Activated CD4-positive, alpha-beta T cell treated with anti-CD3 and anti-CD28 coated beads, Interleukin-2, amount 10 ng/mL, durations not matched to agents 7 days and 5 days (primary cell): Measurements from ENCODE around the gene C3orf38. TPM values are rescaled to one million over a fixed set of nuclear protein-coding genes. Genes with fewer than 3 reads are reported as not detected.
"Not testable (repeated sequence)": the region's sequence is repeated elsewhere in the genome, so short reads cannot be mapped to it uniquely, and the experiment has no call there.

Experiments used
- CTCF ChIA-PET: fragments of 350-600 bp; sonication (Branson Sonifier 250); formaldehyde crosslinking; loops from one replicate; lab custom pipeline; 2021; ENCODE audit warnings: antibody characterized with exemption; lab: Charles Lee
- POLR2A ChIA-PET: fragments of 350-600 bp; sonication (Branson Sonifier 250); formaldehyde crosslinking; loops from one replicate; lab custom pipeline; 2021; ENCODE audit warnings: antibody characterized with exemption; lab: Charles Lee
- DNase-seq: peaks from one replicate; pipeline ENCODE4 v3.0.0-alpha.2; 2020
- H3K27ac Mint-ChIP-seq: one replicate; pipeline ENCODE4 v1.8.0; 2021; ENCODE audit warnings: mild to moderate bottlenecking, moderate library complexity, mixed read lengths
- H3K27me3 Mint-ChIP-seq: one replicate; pipeline ENCODE4 v1.8.0; 2021; ENCODE audit warnings: mixed read lengths
- H3K36me3 Mint-ChIP-seq: one replicate; pipeline ENCODE4 v1.8.0; 2021; ENCODE audit warnings: low read depth, mixed read lengths
- H3K4me1 Mint-ChIP-seq: one replicate; pipeline ENCODE4 v1.8.0; 2021; ENCODE audit warnings: mixed read lengths
- H3K4me3 Mint-ChIP-seq: one replicate; pipeline ENCODE4 v1.8.0; 2021; ENCODE audit warnings: mild to moderate bottlenecking, moderate library complexity, mixed read lengths
- H3K9me3 Mint-ChIP-seq: one replicate; pipeline ENCODE4 v1.8.0; 2021; ENCODE audit warnings: mixed read lengths
- total RNA-seq, 2 experiments: library from RNA; stranded (reverse); gene quantifications; one replicate each; pipeline ENCODE4 v1.2.3, GENCODE V29; 2021

Gene C3orf38
- total RNA-seq, 2 experiments from 2014 or later: 30.5 to 40.1 TPM

DNA sequence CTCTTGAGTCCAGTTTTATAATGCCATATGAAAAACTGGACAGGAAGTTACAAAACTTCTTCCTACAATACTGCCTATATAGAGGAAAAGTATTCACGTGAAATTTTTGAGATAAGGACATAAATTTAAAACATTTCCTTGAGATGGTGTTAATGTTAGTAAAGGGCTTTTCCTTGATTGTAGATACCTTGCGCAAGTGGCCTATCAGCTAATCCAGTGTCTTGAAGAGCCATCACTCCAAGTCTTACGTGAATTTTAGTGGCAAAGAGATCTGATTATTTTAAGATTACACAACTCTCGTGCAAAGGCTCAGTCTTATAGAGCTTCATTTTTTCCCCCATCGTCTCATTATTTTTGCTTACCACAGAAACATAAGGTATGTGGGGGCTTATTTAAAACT lies 18.4 kb downstream of the C3orf38 start:
- Mint-ChIP-seq H3K9me3 (peaks cover 3% of the 10 kb centered on the region), H3K4me3 (no peak overlapping the region), H3K27me3 (no peaks in the 10 kb centered on the region), H3K36me3 (peaks cover 16% of the 10 kb centered on the region), H3K4me1 (peaks cover 7% of the 10 kb centered on the region), H3K27ac (no peak overlapping the region)
- ChIA-PET CTCF (interaction anchor here (0.6 kb wide), 1 partner anchor 431 kb away, joined by 3 read pairs; no protein-coding TSS in a partner anchor), POLR2A (no interaction called here)
- no peak for DNase-seq

DNA sequence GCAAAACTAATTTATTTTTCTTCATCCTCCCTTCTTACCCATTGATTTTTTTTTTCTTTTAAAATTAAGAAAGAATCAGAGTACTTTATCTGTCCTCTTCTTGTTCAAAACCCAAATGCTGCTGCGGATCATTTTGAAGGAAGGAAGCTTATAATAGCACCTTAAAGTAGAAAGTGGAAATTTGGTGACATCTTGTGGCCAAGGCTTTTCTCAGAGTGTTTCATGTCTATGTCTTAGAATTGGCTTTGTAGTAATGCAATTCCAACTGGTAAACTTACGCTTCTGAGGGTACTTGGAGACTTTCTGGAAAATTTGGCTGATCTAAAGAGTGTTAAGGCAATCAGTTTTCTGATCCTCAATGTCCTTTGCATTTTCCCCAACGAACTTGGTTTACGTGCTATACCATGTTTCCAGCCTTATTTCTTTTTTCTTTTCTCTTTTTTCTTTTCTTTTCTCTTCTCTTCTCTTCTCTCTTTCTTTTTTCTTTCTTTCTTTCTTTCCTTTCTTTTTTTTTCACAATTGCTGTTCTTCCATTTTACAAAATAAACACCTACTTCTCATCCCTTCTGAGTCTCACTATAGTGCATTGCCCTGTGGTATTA lies 30.7 kb downstream of the C3orf38 start:
- ChIA-PET CTCF (no interaction called here), POLR2A (no interaction called here)
- no peaks in the 10 kb centered on the region for H3K9me3 Mint-ChIP-seq
- no peak overlapping the region for H3K27ac Mint-ChIP-seq
- peaks cover 15% of the 10 kb centered on the region for H3K27me3 Mint-ChIP-seq
- H3K4me3 Mint-ChIP-seq: no peak overlapping the region
- H3K36me3 Mint-ChIP-seq: no peaks in the 10 kb centered on the region
- peak; percentile 53 for DNase-seq
- peaks cover 2% of the 10 kb centered on the region for H3K4me1 Mint-ChIP-seq

GRCh38 chr3:88182165-88182918 lies 32.6 kb downstream of the C3orf38 start:
- H3K9me3 Mint-ChIP-seq, H3K36me3 Mint-ChIP-seq, DNase-seq, H3K27ac Mint-ChIP-seq, CTCF ChIA-PET, H3K4me1 Mint-ChIP-seq, H3K4me3 Mint-ChIP-seq, POLR2A ChIA-PET: not testable (repeated sequence)
- H3K27me3 Mint-ChIP-seq: peaks cover 15% of the 10 kb centered on the region

GRCh38 chr3:88188436-88188835 lies 38.7 kb downstream of the C3orf38 start:
- CTCF ChIA-PET: no interaction called here
- peaks cover 5% of the 10 kb centered on the region for H3K9me3 Mint-ChIP-seq

GRCh38 chr3:88189361-88189810 lies 39.6 kb downstream of the C3orf38 start:
- no peak for DNase-seq
- H3K4me1 Mint-ChIP-seq: no peaks in the 10 kb centered on the region
- ChIA-PET POLR2A (no interaction called here), CTCF (no interaction called here)
- peaks cover 5% of the 10 kb centered on the region for H3K9me3 Mint-ChIP-seq
- no peaks in the 10 kb centered on the region for H3K36me3 Mint-ChIP-seq
- H3K27ac Mint-ChIP-seq: no peak overlapping the region
- H3K4me3 Mint-ChIP-seq: no peak overlapping the region
- H3K27me3 Mint-ChIP-seq: peaks cover 8% of the 10 kb centered on the region

More at GRCh38 chr3:88188436-88188835, 38.7 kb downstream of the C3orf38 start:
- Mint-ChIP-seq H3K27ac (no peak overlapping the region), H3K4me1 (no peaks in the 10 kb centered on the region), H3K36me3 (no peaks in the 10 kb centered on the region), H3K4me3 (no peak overlapping the region), H3K27me3 (peaks cover 13% of the 10 kb centered on the region)
- DNase-seq: no peak
- POLR2A ChIA-PET: no interaction called here

DNA sequence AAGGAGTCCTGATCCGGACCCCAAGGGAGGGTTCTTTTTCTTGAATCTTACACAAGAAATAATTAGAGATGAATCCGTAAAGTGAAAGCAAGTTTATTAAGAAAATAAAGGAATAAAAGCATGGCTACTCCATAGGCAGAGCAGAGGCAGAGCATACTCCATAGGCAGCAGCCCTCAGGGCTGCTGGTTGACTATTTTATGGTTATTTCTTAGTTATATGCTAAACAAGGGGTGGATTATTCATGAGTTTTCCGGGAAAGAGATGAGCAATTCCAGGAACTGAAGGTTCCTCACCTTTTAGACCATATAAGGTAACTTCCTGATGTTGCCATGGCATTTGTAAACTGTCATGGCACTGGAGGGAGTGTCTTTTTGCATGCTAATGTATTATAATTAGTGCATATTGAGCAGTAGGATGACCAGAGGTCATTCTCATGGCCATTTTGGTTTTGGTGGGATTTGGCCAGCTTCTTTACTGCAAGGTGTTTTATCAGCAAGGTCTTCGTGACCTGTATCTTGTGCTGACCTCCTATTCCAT lies 42.2 kb downstream of the C3orf38 start:
- no peak for DNase-seq
- POLR2A ChIA-PET: no interaction called here
- CTCF ChIA-PET: no interaction called here
- Mint-ChIP-seq H3K9me3 (peaks cover 9% of the 10 kb centered on the region), H3K36me3 (no peaks in the 10 kb centered on the region), H3K4me3 (no peak overlapping the region), H3K27ac (no peak overlapping the region), H3K27me3 (peaks cover 3% of the 10 kb centered on the region), H3K4me1 (peaks cover 5% of the 10 kb centered on the region)

DNA sequence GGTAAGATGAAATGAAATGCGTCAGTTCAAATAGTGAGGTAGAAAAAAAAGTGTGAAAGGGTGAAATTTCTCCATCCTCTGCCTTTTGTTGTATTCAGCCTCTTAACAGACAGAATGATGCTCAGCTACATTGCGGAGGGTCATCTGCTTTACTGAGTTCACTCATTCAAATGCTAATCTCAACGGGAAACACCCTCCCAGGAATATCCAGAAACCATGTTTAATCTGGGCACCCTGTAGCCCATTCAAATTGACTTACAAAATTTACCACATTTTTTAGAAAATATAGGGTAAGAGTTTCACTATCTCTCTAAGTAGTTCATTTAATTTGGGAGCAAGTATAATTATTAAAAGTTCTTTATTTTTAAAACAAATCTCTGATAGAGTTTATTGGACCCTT lies 42.9 kb downstream of the C3orf38 start:
- no peak for DNase-seq
- Mint-ChIP-seq H3K27me3 (peaks cover 3% of the 10 kb centered on the region), H3K9me3 (peaks cover 9% of the 10 kb centered on the region), H3K4me1 (peaks cover 5% of the 10 kb centered on the region), H3K36me3 (no peaks in the 10 kb centered on the region), H3K4me3 (no peak overlapping the region), H3K27ac (no peak overlapping the region)
- ChIA-PET CTCF (no interaction called here), POLR2A (no interaction called here)

DNA sequence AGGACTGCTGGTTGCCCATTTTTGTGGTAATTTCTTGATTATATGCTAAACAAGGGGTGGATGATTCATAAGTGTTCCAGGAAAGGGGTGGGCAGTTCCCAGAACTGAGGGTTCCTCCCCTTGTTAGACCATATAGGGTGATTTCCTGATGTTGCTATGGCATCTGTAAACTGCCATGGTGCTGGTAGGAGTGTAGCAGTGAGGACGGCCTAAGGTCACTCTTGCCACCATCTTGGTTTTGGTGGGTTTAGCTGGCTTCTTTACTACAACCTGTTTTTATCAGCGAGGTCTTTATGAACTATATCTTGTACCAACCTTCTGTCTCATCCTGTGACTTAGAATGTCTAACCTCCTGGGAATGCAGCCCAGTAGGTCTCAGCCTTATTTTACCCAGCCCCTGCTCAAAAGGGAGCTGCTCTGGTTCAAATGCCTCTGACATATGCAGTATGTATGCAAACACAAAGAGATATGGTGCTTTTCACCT lies 46.2 kb downstream of the C3orf38 start:
- ChIA-PET CTCF (interaction anchor here (0.8 kb wide), 1 partner anchor 101 kb away, joined by 3 read pairs; no protein-coding TSS in a partner anchor), POLR2A (no interaction called here)
- no peak overlapping the region for H3K27ac Mint-ChIP-seq
- H3K27me3 Mint-ChIP-seq: peaks cover 5% of the 10 kb centered on the region
- H3K9me3 Mint-ChIP-seq: peaks cover 4% of the 10 kb centered on the region
- peaks cover 5% of the 10 kb centered on the region for H3K4me1 Mint-ChIP-seq
- H3K4me3 Mint-ChIP-seq: no peak overlapping the region
- DNase-seq: peak; percentile 17
- H3K36me3 Mint-ChIP-seq: no peaks in the 10 kb centered on the region

GRCh38 chr3:88198121-88198520 lies 48.4 kb downstream of the C3orf38 start:
- DNase-seq: no peak
- H3K27me3 Mint-ChIP-seq: peaks cover 9% of the 10 kb centered on the region
- CTCF ChIA-PET: interaction anchor here (0.7 kb wide), 1 partner anchor 942 kb away, joined by 6 read pairs; no protein-coding TSS in a partner anchor
- H3K9me3 Mint-ChIP-seq: peaks cover 4% of the 10 kb centered on the region
- H3K27ac Mint-ChIP-seq: no peak overlapping the region
- H3K4me3 Mint-ChIP-seq: no peak overlapping the region
- no peaks in the 10 kb centered on the region for H3K36me3 Mint-ChIP-seq
- peaks cover 5% of the 10 kb centered on the region for H3K4me1 Mint-ChIP-seq
- POLR2A ChIA-PET: no interaction called here

GRCh38 chr3:88203642-88204055 lies 53.9 kb downstream of the C3orf38 start:
- no peak overlapping the region for H3K4me3 Mint-ChIP-seq
- peak; percentile 57 for DNase-seq
- H3K27ac Mint-ChIP-seq: no peak overlapping the region
- POLR2A ChIA-PET: no interaction called here
- CTCF ChIA-PET: no interaction called here
- no peaks in the 10 kb centered on the region for H3K4me1 Mint-ChIP-seq
- H3K9me3 Mint-ChIP-seq: no peaks in the 10 kb centered on the region
- H3K36me3 Mint-ChIP-seq: no peaks in the 10 kb centered on the region
- peaks cover 6% of the 10 kb centered on the region for H3K27me3 Mint-ChIP-seq

Other genes starting within 250 kb of the C3orf38 start
- gene CGGBP1, start 91.0 kb upstream of the C3orf38 start, total RNA-seq: 100 to 1,000 TPM; 108 to 128 TPM
- gene ZNF654, start 90.7 kb upstream of the C3orf38 start, total RNA-seq: 10 to 100 TPM; 25.3 to 25.4 TPM